NCI-H345 treated with DMSO at 0.1 percent for 48 hours (cell line): Measurements from ENCODE around the gene UACA.
"Not testable (repeated sequence)": the region's sequence is repeated elsewhere in the genome, so short reads cannot be mapped to it uniquely, and the experiment has no call there.

Experiments
- DNase-seq: peaks from one replicate; lab custom pipeline; 2025; ENCODE audit not compliant: unreplicated experiment; lab: John Stamatoyannopoulos, UW

Gene UACA

GRCh38 chr15:70758790-70759462 is 4.4 kb downstream of the UACA start:
- DNase-seq, result no peak

GRCh38 chr15:70757627-70758026 is 5.7 kb downstream of the UACA start:
- no peak for DNase-seq

GRCh38 chr15:70754862-70755261 is 8.5 kb downstream of the UACA start:
- DNase-seq, result no peak

GRCh38 chr15:70753101-70753829 is 10.1 kb downstream of the UACA start:
- no peak for DNase-seq

GRCh38 chr15:70752193-70752635 is 11.1 kb downstream of the UACA start:
- DNase-seq, result no peak

- DNase-seq, result no peak
Measured at GRCh38 chr15:70750203-70750869, 13.0 kb downstream of the UACA start.

- DNase-seq, result no peak
Measured at GRCh38 chr15:70748281-70748747, 15.0 kb downstream of the UACA start.

- not testable (repeated sequence) for DNase-seq
Measured at GRCh38 chr15:70746598-70746997, 16.8 kb downstream of the UACA start.

- no peak for DNase-seq
Measured at GRCh38 chr15:70742928-70743327, 20.4 kb downstream of the UACA start.

GRCh38 chr15:70741677-70742293 is 21.6 kb downstream of the UACA start:
- no peak for DNase-seq

- DNase-seq, result no peak
Measured at GRCh38 chr15:70741107-70741531, 22.2 kb downstream of the UACA start.

- DNase-seq, result not testable (repeated sequence)
Measured at GRCh38 chr15:70735040-70735439, 28.3 kb downstream of the UACA start.

GRCh38 chr15:70729164-70729563 is 34.2 kb downstream of the UACA start:
- DNase-seq, result no peak

- DNase-seq, result no peak
Measured at GRCh38 chr15:70726753-70727152, 36.6 kb downstream of the UACA start.

GRCh38 chr15:70723927-70724326 is 39.4 kb downstream of the UACA start:
- DNase-seq, result no peak

- DNase-seq, result no peak
Measured at GRCh38 chr15:70723122-70723422, 40.3 kb downstream of the UACA start.

- DNase-seq, result peak; percentile 32
Measured at GRCh38 chr15:70722266-70723121, 40.9 kb downstream of the UACA start.

GRCh38 chr15:70720228-70721016 is 42.9 kb downstream of the UACA start:
- no peak for DNase-seq

- no peak for DNase-seq
Measured at GRCh38 chr15:70717237-70717793, 46.0 kb downstream of the UACA start.
